NCI-H1417 treated with DMSO at 0.1 percent for 48 hours (cell line): Measurements from ENCODE around the gene MTHFD1.

Source experiments
- DNase-seq: peaks from one replicate; lab custom pipeline; 2025; lab: John Stamatoyannopoulos, UW

MTHFD1 gene

GRCh38 chr14:64495252-64495651 is 107.1 kb downstream of the MTHFD1 start:
- no peak for DNase-seq

GRCh38 chr14:64496764-64497163 is 108.6 kb downstream of the MTHFD1 start:
- DNase-seq, result no peak

GRCh38 chr14:64500088-64500487 is 111.9 kb downstream of the MTHFD1 start:
- no peak for DNase-seq

- no peak for DNase-seq
Measured at GRCh38 chr14:64501411-64502171, 113.4 kb downstream of the MTHFD1 start.

GRCh38 chr14:64502456-64502855 is 114.3 kb downstream of the MTHFD1 start:
- no peak for DNase-seq

- DNase-seq, result no peak
Measured at GRCh38 chr14:64502887-64503433, 114.8 kb downstream of the MTHFD1 start.

- peak; percentile 51 for DNase-seq
Measured at GRCh38 chr14:64503434-64504309, 115.5 kb downstream of the MTHFD1 start, which contains the start of gene ZBTB25. Gene ZBTB25 (minus strand): TSS chr14:64503838. CDS start chr14:64490533, 13,305 bp downstream.

GRCh38 chr14:64504310-64504896 is 116.2 kb downstream of the MTHFD1 start, which contains the start of gene ZBTB1:
Gene ZBTB1 (plus strand): TSS chr14:64504770. CDS start chr14:64521505, 16,735 bp downstream.
- DNase-seq, result no peak

GRCh38 chr14:64504897-64505794 is 117.0 kb downstream of the MTHFD1 start:
- no peak for DNase-seq

GRCh38 chr14:64506721-64507120 is 118.6 kb downstream of the MTHFD1 start:
- DNase-seq, result no peak

GRCh38 chr14:64507376-64508156 is 119.4 kb downstream of the MTHFD1 start:
- DNase-seq, result no peak

GRCh38 chr14:64508215-64508776 is 120.1 kb downstream of the MTHFD1 start:
- no peak for DNase-seq

GRCh38 chr14:64509036-64509435 is 120.9 kb downstream of the MTHFD1 start:
- no peak for DNase-seq
